DMS79 treated with DMSO at 0.1 percent for 48 hours (cell line): ENCODE measurements around the gene KRT12.

Experiments
- DNase-seq: peaks from one replicate; lab custom pipeline; 2025; lab: John Stamatoyannopoulos, UW

KRT12 gene

DNA sequence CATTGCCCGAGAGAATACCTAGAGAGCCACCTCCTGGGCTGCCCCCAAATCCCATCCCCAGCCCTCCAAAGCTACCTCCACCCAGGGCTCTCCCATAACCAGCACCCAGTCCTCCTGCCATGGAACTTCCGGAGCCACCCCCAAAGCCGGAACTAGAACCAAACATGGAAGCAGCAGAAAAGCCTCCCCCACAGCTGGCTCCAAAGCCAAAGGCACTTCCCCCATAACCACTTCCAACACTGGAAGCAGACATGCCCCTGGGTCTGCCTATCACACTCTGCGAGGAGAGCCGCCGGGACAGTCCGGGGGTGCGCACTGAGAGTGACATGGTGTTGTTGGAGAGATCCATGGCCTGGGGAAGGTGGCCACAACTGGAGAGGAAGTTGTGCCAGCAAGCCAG is at the start of gene KRT12:
Gene KRT12 (minus strand): TSS at position 386 of the 400 bp plus-strand sequence. CDS start 37 bp downstream, at position 349.
- DNase-seq, result no peak

DNA sequence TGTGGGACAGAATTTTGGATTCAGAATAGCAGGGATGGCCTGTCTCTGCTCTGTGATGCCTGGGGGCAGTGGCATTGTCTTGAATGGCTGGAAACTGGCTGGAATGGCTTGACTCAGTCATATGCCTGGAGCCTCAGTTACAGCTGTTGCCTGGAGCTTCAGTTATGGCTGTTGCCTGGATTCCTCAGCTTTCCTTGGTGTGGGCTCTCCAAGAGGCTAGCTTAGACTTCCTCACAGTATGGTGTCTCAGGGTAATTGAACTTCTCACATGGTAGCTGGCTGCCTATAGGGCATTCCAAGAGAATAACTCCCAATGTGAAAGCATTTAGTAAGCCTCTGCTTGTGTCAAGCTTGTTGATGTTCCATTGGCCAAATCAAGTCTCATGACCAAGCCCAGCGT is 49.3 kb upstream of the KRT12 start:
- no peak for DNase-seq

DNA sequence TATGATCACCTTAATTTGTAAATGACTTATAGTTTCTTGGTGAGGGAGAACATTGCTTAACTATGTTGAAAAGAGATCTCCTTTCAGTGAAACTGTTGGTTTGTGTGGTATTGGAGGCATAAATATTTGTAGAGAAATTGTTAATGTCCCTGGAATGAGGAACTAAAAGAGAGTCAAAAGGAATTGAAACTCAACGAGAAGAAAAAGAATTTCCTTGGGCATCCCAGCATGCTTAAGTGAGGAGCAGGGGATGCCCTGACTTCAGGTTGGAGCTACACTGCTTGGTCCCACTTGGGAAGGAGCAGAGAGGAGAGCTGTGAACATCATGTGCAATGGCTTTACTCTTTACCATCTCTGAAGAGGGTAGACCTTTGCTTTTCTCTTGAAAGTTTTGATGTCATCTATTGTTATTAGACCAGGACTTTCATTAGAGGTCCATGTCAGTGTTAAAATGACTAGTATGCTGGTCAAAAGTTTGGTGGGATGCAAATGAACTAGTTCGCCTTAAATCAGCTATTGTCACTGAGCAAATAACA is 48.8 kb upstream of the KRT12 start:
- DNase-seq, result no peak

DNA sequence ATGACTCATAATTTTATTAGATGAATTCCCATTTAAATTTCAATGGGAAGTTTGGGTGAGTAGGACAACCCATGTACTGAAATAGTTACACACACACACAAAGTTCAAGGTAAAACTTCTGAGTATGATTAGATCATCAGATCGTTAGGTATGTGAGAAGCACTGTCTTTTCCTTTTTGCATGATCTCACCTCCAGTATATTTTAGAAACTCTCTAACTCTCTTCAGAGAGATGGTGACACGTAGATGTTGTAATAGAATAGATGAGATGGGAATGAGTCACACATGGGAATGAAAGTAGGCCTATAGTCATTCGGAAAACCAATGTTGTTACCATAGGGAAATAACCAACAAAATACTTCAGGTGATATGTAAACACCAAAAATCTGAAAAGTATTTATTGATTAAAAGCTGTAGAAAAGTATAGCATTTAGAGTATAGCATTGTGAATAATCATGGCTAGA is 48.2 kb upstream of the KRT12 start:
- no peak for DNase-seq

DNA sequence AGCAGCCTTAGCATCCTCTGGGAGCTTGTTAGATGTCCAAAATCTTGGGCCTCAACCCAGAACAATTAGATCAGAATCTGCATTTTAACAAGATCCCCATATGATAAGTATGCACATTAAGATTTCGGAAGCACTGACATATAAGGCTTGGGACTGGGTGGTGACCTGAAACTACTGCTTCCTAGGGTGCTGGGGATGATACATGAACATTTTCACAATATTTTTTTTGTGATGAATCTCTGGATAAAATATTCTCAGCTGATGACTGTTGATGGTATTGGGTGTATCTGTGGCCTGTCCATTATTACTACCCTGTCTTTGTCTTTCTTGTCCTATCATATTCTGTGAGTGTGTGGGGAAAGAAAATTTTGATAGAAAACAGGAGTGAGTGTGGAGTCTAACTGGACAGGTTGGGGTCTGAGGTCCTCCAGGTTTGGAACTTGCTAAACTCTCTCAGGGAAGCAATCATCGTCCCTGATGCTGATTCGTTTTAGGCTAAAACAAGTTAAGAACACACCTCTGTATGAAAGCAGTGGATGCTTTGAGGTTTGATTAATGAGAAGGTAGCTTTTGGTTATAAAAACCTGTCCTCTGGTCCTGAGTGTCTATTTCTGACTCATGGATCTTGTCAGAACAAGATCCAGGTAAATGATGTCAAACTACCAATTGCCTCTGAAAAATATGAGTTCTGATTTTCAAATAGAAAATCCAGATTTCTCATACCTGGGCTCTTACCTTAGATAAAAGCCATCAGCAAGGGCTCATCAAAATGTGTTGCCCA is 47.2 kb upstream of the KRT12 start:
- no peak for DNase-seq

DNA sequence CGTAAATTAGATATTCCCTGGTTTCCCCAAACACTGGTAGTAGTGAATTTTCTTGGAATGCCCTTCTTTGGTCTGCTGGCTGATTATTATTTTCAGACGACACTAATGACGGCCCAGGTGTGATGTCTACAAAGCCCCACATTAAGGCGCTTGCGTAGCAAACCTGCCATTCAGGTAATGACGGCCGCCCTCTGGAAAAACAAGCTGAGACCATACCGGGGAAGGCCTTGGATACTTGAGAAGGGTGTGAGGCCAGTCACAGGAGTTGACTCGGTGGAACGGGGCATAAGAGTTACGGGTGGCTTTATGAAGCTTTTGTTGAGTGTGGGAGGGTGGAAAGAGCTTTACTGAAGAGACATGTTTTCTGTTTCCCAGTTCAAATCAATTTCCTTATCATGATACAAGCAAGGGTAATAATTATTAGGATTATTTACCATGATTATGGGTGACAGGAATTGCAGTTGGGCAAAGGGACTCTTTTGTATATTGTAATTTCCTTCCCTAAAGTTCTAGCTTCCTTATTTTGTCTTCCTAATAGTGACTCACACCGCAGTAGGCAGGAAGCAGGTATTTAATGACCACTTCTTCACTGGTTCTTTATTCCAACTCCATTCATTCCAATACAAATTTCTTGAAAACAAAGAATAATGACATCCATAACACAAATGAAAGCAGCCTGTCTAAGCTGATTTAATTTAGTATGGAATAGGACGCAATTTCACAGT is 45.6 kb upstream of the KRT12 start:
- no peak for DNase-seq

DNA sequence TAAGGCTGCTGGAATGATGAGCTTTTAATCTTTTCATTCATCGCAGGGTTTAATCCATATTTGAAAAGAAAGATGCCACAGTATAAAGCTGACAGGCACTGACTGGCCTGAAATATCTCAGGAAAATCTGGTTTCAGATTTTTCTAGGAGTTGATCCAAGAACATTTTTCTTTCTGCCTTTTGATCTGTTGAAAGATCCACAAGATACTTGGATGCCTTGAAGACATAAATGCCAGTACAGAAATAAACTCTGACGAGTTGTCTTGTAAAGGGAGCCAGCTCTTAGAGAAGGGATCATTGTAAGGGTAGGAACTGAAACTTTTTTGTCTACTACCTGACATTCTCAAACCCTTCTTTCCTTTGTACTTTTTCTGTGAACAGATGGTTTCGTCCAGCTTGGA is 43.4 kb upstream of the KRT12 start:
- no peak for DNase-seq

DNA sequence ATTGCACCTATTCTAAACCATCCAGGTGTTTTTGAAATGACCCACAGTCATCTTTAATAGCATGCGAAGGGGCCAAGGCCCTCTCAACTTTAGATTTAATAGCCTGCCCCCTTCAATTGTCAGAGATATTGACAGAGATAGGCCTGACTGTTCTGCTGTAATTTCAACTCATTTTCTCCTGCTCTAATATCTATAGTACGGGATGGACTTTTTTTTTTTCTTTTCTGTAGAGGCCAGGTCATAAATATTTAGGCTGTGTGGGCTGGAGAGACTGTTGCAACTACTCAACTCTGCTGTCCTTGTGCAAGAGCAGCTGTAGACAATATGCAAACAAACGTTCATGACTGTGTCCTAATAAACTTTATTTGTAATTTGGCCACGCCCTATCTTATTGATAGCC is 42.7 kb upstream of the KRT12 start:
- peak; percentile 77 for DNase-seq

DNA sequence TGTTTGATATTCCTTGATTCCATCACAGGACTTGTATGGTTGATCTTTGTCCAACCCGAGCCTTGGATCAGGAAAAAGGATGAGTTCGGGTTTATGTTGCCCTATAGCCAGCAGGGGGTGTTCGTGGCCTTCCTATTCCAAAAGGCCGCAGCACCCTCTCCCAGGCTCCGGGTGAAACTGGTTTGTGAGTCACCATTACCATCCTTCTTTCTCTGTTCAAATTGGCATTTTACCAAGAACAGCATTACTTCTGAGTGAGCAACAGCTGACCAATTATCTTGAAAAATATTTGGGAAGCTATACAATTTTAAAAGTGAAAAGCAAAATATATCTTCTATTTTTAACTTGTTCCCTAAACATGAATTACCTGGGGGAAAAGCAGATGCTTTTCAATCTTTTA is 42.3 kb upstream of the KRT12 start:
- DNase-seq, result peak; percentile 93

DNA sequence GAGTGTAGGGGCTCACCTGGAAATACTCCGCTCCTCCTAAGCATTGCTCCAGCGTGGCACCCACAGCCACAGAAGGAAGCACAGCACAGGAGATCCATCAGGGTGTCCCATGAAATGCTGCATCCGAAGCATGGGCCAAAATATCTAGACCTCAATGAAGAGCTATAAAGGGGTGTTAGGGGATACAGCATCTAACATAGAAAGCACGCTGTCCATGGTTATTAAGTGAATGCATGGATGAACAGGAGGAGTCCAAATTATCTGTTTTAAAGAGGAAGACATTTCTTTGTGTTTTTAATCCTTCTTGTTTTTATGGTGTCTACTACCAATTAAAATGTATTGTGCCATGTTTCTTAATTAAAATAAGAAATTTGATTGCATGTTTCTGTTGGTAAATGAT is 39.6 kb upstream of the KRT12 start:
- no peak for DNase-seq

DNA sequence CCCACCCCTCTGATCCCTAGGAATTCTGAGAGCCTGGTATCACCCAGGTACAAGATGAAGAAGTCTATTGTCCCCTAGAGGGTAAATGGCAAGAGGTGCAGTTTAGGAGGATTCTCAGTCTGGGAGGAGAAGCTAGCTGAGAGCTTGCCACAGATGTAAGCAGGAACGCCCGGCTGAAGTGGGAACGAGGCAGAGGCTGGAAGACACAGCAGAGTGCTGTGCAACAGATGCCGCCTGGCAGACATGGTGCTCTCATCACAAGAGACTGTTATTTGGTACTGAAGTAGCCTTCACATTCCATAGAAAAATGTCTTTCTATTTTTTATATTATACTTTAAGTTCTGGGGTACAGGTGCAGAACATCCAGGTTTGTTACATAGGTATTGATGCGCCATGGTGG is 38.3 kb upstream of the KRT12 start:
- DNase-seq, result no peak

DNA sequence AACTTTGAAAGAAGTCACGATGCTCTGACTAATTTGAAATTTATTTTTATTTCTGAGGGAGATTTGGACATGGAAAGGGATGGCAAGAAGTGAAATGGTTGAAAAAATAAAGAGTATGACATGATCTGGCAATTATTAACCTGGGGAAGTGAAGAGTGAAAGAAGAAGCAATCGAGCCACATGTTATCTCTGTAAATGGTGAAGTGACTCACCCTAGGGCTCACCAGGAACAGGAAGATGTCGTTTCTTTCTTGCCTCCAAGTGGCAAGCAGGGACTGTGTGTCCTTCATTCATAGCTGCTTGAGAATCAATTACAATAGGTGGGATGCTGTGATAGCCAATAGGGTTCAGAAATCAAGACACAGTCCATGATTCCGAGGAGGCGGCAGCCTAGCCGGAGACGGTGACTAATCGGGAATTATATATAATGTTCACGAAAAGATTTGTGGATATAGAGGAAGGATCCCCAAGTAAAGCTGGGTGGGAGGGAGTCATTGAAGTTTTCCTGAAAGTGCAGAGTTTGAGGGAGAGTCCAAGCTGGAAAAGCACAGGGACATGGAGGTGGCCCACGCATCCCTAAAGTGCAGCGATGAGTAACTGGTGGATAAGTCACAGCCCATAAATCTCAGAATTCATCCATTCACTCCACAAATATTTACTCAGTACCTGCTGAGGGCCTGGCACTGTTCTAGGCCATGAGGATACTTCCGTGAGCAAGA is 36.3 kb upstream of the KRT12 start:
- DNase-seq, result peak; percentile 72

DNA sequence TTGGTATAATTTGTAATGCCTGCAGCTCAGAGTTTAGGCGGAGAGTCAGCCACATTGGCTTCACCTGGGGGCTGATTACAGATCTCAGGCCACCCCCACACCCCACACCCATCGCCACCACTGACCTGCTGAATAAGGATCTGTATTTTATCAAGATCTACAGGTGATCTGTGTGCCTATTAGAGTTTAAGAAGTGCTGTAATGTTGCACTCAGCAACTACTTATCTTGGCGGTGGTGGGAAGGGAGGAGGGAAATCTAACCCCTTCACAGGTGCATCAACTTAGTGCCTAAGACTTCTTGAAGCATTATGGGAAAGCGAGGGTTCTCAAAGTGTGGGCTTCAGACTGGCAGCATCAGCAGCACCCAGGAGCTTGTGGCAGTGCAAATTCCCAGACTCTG is 35.5 kb upstream of the KRT12 start:
- DNase-seq, result no peak

DNA sequence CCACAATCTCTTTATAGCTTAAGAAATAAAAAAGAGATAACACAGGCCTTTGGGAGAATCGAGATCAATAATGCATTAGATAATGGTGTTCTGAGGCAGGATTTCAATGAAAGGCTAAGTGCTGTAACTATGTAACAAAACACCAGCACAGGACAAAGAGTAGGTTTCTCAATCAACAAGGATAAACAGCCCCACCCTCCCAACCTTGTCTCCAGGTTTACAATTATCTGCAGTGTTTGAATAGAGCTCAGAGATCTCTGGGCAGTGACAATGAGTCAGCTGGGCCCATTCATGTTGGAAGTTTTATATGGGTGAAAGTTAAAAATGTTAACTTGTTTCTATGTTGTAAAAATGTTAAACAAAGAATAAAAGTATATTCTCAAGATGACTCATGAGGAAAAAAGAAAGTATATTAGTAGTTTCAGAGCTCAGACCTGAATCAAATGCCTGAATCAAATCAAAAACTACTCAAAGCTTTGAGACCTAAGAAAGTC is 35.0 kb upstream of the KRT12 start:
- DNase-seq, result no peak

DNA sequence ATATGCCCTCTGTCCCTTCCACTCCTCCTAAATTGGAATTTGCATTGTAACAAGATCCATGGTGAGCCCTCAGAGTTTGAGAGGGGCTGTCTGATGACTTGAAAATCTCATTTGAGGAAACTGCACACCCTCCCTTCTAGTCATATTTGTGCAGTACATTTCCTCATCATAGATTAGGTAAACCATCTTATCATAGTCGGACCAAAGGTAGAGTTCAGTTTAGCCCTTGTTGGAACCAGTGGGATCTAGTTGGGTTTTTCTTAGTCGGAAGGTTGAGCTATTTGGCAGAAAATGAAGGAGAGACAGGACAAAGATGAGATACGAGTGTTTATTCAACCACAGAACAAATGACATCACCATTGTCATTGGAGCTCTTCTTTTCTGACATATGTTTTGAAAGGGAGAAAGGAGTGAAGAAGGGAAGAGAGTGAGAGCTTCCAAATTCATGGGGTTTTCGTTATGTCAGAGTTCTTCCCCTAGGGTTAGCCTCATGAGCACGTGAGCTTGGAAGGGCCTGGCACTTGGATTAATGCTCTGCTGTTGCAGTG is 33.9 kb upstream of the KRT12 start:
- no peak for DNase-seq

DNA sequence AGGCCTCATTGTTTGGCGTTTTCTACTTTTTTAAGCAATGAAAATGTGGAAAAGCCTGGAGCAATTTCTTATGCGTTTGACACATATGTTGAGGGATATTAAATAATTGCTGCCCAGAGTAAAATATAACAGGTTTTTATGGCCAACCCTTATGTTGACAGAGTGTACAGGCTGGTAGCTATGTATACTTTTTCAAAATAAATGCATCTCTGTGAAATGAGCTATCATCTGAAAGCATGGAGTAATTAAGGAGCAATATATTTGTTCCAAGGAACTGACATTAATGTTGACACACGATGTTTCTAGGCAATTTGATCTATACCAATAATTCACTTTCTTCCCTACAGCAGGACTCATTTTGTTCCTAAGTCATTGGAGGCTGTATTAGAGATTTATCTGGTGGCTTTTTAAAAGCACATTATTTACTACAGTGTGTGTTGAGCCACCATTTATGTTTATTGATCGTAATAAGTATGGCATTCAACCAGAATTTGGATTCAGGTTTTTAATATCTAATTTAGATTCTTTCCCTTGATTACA is 30.0 kb upstream of the KRT12 start:
- DNase-seq, result no peak

DNA sequence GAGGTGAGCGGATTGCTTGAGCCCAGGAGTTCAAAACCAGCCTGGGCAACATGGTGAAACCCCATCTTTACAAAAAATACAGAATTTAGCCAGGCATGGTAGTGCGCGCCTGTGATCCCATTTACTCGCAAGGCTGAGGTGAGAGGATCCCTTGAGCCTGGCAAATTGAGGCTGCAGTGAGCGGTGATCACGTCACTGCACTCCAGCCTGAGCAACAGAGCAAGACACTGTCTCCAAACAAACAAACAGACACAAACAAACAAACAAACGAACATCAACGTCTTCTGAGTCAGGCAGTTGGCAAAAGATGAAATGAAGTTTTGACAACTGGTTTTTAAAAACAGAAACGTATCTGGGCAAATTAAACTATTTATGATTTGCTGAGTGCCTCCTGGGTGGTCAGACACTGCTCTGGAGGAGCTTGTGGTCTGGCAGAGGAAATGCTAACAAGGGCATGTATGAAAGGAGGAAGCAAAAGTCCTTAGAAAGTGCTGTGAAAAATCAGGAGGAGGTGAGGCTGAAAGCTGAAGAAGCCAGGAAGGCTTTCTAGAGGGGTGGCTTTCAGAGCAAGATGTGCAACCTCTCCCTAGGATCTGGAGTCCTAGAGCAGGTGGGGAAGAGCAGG is 28.2 kb upstream of the KRT12 start:
- DNase-seq, result no peak

DNA sequence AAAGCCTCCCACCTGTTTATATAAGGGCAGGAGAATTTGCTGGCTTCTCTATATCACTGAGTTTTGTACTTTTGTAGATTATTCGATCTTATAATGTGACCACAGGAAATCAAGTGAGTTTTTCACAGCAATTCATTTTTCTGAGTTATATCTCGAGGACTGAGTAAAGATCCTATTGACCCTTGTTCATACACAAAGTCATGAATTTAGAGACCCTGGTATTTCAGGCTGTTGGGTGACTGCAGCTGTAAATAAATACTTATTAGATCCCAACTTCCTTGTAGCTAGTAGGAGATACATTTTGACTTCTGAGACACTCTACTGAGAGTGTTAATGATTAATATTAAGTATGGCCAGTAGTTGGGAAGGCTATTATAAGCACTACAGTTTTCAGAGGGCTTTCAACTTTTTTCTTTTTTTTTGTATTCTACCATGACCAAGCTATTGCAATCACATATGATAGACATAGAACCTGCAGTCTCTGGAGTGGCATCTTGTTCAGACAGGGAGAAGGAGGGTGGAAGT is 21.2 kb upstream of the KRT12 start:
- no peak for DNase-seq

DNA sequence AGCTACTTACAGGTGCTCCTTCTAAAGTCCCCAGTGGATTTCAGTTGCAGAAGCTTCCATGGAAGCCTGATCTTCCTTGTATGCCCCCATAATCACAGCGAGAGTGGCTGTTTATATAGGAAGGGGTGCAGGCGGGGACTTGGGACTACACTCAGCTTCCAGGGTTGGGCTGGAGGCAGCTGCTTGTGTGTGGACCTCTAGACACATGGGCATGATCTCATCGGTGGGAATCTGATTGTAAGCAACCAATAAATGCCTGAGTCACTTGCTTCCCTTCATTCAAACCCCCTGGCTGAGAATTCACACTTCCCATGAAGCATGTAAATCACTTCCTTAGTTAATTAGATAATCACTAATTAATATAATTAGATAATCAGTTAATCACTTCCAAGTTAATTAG is 19.1 kb upstream of the KRT12 start:
- no peak for DNase-seq

DNA sequence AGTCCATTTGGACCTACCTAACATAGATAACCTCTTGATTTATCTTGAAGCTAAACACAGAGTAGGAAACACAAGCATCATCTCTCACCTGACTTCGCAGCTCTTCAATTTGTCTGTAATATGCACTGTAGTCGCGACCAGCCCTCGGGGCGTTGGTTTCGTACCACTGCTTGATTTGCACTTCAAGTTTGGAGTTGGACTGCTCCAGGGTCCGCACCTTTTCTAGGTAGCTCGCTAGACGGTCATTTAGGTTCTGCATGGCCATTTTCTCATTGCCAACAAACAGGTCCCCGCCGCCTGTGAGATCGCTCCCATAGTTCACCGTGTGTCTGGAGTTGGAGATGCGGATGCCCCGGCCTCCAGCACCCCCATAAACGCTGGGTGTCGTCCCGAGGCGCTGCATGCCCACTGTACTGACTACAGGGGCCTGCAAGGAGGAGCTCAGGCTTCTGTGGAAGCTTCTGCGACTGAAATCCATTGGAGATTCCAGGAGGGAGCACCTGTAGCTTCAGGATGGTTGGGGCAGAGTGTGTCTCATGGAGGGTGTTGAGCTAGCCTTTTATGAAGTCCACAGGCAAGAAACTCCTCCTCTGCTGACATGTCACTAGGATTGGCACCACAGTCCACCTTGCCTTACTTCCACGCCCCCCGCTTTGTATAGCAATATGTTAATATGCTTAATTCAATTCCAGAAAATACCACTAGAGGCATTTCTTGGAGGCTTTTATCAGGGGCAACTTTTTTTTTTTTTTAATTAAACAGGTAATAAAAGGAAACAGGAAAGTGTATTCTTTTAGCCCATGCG is 17.9 kb upstream of the KRT12 start, which contains the start of gene KRT20:
Gene KRT20 (minus strand): TSS at position 535 of the 805 bp plus-strand sequence. CDS start 57 bp downstream, at position 478.
- no peak for DNase-seq
